ENCODE data around the gene CUL3.

DNA sequence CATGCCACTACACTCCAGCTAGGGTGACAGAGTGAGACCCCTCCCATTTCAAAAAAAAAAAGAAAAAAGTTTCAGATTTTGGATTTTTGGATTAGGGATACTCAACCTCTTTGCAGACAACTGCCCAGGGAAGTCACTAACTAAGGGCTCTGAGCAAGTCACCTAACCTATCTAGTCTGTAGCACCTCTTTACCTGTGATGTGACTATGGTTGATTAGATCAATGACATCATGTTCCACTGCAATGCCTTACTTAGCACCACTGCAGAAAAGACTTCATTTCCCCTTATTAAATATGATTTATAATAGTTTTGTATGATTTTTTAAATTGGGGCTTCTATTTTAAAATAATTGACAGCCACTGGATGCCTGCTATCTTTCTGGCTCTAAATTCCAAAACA, 41.2 kb downstream of the CUL3 start:
- no peak for TF ChIP-seq POLR2AphosphoS5 (IDR thresholded peaks at IDR 0.05; ENCODE audit: borderline replicate concordance, low read depth, low read length)
- no peak for TF ChIP-seq EZH2 (IDR thresholded peaks at IDR 0.05)
- no peak for TF ChIP-seq FOXP2 (optimal IDR thresholded peaks at IDR 0.05; ENCODE audit: control extremely low read depth, extremely low read length, insufficient read depth)

Measured in SK-N-MC (cell line).